ENCODE measurements around the gene C16orf86.

Gene C16orf86

DNA sequence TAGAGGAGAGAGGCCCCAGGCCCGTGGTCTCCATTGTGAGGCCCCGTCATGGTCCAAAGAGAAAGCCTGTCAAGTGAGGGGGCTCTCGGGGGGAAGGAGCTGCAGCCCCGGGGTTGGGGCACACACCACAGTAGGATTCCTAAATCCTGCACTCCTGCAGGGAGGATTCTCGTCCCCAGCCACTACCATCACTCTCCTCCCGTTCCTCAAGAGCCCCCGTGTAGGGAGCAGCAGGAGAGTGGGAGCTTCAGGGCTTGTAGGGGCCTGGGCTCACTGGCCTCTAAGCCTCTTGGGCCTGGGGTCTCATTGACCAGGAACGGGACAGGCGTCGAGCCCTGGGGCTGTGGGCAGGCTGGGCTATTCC lies 821 bp downstream of the C16orf86 start:
- no peak for DNase-seq (ENCODE audit: low read depth in 2 of 2)

DNA sequence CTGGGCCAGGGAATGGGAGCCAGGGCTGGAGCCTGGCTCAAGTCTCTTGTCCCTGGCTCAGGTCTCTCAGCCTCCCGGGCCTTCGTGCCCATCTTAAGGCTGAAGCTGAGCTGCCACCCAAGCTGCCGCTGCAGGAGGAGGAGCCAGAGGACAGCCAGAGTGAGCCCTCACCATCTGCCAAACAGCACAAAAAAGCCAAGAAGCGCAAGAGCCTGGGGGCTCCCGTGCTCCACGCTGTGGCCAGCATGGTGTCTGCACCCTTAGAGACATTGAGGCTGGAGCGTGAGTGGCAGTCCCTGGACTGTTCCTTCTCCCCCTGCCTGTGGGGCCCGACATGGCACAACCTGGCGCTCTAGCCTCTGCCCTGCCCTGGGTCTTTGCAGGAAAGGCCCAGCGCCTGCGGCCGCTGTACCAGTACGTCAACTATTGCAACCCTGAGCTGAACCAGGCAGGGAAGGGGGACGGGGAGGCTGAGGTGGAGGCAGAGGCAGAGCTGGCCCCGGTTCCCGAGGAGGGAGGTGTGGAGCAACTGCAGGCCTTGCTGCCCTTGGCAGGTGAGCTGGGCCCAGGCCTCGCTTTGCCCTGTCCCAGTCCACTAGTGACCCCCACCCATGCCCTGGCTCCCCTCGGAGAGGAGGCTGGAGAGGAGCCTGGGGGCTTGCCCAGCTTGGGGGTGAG lies 1.3 kb downstream of the C16orf86 start:
- peak; percentile 58 to 71 for DNase-seq (ENCODE audit: low read depth in 2 of 2)

- no peak for DNase-seq (ENCODE audit: low read depth in 2 of 2)
Measured at GRCh38 chr16:67668495-67669157, 2.0 kb downstream of the C16orf86 start.

- no peak for DNase-seq (ENCODE audit: low read depth in 2 of 2)
Measured at GRCh38 chr16:67669499-67670101, 3.0 kb downstream of the C16orf86 start.

- DNase-seq (ENCODE audit: low read depth in 2 of 2), result no peak
Measured at GRCh38 chr16:67672306-67672705, 5.7 kb downstream of the C16orf86 start.

GRCh38 chr16:67672739-67673662 lies 6.4 kb downstream of the C16orf86 start:
- DNase-seq (ENCODE audit: low read depth in 2 of 2), result peak in 1 of 2 experiments; percentile 32

GRCh38 chr16:67673712-67674580 lies 7.3 kb downstream of the C16orf86 start:
- DNase-seq (ENCODE audit: low read depth in 2 of 2), result no peak

DNA sequence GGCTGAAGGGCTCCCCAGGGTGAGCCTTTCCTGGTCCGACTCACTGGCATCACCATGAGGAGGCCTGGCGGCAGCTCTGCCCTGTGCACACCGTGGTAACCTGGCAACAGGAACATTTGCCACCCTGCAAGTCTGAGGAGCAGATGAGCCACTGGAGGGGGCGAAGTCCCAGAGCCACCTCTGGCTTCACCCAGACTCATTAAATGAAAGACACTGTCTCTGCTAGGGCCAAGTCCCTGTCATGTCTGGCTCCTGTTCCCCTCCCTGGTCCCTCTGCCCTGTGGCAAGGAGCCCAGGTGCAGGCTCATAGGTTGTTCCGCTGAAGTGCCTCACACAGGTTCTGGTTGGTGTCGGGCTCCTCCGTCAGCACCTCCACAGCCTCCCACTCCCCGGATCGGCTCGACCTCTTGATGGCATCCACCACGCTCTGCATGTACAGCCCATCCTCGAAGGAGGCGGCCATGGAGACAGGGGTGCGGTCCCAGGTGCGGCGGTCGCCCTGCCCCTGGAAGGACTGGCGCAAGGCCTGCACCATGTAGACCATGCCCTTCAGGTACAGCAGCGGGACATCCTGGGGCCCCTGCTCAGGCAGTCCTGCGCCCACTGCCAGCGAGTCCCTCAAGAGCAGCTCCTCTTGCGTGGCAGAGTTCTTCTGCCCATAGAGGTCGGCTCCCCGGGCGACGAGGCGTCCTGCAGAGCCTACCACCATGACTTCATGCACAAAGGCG lies 8.4 kb downstream of the C16orf86 start:
- DNase-seq (ENCODE audit: low read depth in 2 of 2), result no peak

GRCh38 chr16:67675579-67675935 lies 8.9 kb downstream of the C16orf86 start:
- DNase-seq (ENCODE audit: low read depth in 2 of 2), result no peak

GRCh38 chr16:67675999-67676398 lies 9.4 kb downstream of the C16orf86 start:
- DNase-seq (ENCODE audit: low read depth in 2 of 2), result no peak

DNA sequence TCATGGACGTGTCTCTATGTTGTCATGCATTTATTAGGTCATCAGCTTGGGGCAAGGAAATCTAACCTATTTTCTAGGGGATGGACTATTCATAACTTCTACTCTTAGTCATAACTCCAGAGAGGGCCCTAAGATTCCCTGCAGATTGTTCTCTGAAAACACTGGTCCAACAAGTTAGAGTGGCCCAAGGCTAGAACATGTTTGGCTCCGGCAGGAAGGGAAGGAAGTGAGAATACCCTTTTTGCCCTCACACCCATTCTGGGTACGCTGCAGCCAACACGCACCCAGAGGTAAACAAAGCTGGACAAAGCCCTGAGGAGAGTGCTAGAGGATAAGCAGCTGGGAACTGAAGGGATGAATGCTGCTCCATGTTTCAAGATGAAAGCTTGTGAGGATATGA lies 9.9 kb downstream of the C16orf86 start:
- DNase-seq (ENCODE audit: low read depth in 2 of 2), result no peak

DNA sequence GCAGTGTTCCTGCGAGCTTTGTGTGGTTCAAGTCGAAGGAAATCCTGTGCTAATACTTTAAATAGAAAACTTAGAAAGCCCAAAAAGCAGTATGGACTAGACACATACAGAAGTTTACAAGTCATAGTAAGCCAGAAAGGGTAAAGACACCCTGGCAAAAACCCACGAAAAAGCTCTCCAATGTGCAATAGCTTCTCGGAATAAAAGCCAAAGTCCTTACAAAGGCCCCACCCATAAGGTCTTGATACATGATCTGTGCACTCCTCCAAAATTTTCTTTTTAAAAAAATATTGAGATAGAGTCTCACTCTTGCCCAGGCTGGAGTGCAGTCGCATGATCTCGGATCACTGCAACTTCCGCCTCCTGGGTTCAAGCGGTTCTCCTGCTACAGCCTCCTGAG lies 10.3 kb downstream of the C16orf86 start:
- DNase-seq (ENCODE audit: low read depth in 2 of 2), result no peak

DNA sequence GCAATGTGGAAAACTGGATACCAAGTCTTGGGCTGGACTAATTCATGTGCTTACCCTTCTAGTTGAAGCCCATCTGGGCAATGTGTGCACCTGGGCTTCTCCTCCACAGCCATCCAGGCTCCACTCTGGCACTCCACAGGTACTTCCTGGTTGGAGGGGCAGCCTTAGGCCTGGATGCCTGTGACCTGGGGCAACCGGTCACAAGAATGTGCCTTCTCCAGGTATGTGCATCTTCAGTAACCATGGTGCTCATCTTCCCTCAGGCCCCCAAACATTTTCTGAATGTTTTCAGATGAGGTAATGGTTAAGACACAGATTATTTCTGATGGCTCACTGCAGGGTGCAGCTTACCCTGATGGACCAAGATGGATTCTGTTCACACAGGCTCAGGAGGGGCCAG lies 11.1 kb downstream of the C16orf86 start:
- DNase-seq (ENCODE audit: low read depth in 2 of 2), result no peak

DNA sequence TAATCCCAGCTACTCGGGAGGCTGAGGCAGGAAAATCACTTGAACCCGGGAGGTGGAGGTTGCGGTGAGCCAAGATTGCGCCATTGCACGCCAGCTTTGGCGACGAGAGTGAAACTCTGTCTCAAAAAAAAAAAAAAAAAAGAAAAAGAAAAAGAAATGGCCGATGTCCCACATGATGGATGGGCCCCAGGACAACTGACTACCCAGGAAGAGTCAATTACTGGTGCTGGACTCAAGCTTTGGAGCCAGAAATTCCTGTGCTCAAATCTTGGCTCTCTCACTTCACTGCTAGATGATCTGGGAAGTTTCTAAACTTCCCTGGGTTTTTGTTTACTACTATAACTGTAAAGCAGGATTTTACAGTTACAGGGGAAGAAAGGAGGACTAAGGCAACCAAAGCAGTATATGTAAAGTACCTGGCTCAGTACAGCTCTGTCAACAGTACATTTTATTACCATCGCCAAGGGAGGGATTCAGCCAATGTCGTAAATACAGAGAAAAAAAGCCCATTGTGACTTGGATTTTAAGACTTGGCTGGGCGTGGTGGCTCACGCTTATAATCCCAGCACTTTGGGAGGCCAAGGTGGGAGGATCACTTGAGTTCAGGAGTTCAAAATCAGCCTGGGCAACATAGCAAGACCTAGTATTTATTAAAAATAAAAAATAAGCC lies 11.9 kb downstream of the C16orf86 start:
- DNase-seq (ENCODE audit: low read depth in 2 of 2), result no peak

GRCh38 chr16:67679935-67680897 lies 13.6 kb downstream of the C16orf86 start:
- no peak for DNase-seq (ENCODE audit: low read depth in 2 of 2)

DNA sequence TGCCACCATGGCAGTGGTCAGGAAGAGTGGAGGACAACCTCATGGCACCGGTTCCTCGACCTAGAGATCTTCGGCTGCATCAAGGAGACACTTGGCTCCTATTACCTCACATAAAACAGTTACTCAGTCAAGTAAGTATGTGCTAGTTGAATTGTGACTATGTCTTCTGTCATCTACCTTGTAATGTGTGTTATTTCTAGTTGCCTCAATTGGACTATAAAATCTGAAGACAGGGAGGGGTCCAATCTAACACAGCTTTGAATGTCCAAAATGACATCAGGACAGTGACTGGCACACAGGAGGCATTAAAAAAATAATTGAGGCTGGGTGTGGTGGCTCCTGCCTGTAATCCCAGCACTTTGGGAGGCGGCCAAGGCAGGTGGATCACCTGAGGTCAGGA lies 17.2 kb downstream of the C16orf86 start:
- no peak for DNase-seq (ENCODE audit: low read depth in 2 of 2)

GRCh38 chr16:67685388-67686112 lies 18.9 kb downstream of the C16orf86 start:
- DNase-seq (ENCODE audit: low read depth in 2 of 2), result no peak

Data from stimulated activated CD4-positive, alpha-beta T cell treated with anti-CD3 and anti-CD28 coated beads, Interleukin-12 subunit alpha, Interleukin-12 subunit beta, amount 100 ng/mL, for 24 hours (primary cell).